HG03442 (cell line): ENCODE measurements around the gene ABHD17A.

ENCODE experiments used
- ATAC-seq: cut with Tn5 transposase; IDR thresholded peaks from one replicate; pipeline ENCODE4 v1.9.1; 2021; ENCODE audit warnings: mild to moderate bottlenecking, moderate library complexity; ENCODE audit not compliant: unreplicated experiment

Gene ABHD17A

DNA sequence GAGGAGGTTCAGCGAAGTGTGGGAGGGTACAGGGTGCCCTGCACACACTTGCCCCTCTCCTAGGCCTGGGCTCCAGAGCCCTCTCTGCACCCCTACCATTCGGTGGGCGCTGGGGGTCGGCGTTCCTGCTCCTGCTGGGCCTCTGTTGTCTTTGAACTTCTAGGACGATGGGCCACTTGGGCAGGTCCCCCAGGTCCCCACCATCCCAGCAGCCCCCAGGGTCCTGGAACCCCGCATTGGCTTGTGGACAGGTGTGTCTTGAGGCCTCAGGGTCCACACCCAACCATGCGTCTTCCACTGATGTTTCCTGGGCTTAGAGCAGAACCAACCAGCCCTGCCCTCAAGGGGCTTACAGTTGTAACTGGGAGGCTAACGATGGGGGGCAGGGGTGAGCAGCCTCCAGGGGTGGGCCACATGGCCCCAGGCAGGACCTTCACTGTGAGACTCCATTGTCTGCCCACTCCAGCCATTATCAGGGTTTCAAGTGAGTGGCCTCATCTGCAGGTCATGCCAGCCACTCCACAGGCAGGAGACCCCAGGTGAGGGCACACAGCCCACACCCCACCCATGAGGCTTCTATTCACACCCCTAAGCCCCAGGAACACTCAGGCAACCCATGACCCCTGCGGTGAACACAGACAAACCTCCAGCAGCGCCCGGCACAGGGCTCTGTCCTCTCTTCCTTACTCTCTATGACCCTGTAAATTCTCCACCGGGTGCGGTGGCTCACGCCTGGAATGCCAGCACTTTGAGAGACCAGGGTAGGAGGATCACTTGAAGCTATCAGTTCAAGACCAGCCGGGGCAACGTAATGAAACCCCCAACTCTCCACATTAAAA, 19.9 kb downstream of the ABHD17A start:
- ATAC-seq = no peak

DNA sequence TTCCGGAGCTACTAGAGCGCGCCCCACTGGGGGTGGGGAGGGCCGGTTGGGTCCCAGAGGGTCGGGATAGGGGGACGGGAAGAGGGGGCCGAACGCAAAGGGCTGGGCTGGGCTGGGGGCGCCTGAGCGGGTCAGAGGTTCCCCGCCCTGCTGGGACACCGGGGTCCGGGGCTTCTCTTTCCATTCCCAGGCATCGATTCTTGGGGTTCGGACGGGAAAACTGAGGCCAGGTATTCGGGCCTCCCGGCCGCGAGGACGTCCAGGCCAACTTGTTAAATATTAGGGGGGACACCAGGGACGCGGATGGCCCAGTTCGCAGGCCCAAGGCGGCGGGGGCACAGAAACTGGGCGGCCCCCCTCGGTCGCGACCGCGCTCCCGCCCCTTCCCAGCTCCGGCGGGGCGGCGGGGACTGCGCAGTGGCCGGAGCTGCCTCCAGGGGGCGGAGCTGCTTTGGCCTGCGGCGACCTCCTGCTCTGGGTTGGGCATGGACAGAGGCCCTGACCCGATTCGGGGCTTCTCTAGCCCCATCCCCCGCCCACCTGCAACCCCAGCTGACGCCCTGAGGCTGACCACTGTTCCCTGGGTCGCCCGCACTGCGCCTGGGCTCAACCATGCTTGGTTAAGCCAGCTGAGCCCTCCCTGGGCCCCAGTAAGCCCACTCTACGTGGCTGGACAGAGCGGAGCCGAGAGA, 20.7 kb downstream of the ABHD17A start:
- peak; percentile 28 for ATAC-seq

DNA sequence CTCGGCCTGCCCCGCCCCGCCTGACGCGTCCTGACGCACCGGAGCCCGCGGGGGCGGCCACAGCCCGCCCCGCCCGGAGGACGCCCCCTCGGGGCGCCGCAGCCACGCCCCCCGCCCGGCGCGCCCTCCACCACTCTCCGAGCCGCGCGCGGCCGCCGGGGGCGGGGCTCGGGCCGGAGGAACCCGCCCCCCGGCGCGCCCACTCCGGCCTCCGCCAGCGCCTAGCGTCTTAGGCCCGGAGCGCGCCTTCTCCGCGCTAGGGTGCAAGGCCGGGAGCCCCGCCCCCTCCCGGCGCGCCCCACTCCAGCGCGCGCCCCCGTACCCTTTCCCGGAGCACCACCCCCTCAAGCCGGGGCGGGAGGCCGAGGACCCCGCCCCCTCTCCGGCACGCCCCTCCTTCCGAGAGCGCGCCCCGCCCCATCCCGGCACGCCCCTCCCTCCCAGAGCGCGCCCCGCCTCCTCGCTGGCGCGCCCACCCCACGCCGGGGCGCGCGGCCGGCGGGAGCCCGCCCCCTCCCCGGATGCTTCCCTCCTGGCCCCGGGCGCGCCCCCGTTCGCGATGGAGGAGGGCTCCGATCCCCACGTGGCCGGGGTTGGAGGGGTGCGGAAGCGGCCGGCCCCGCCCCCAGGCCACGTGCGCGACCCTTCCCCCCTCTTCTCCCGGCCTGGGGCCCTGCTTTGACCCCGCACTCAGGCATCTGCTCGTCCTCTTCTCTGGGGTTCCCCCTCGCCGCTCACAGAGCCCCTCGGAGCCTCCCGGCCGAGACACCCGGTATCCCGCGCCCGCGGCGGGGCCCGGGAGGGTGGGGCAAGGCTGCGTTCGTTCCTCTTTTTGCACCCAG, 21.4 kb downstream of the ABHD17A start:
- ATAC-seq = peak; percentile 52

GRCh38 chr19:1863328-1863637, 22.0 kb downstream of the ABHD17A start, which contains the start of gene KLF16:
KLF16 (minus strand) TSS chr19:1863579; CDS start chr19:1863497, 82 bp downstream.
- peak; percentile 0 for ATAC-seq

DNA sequence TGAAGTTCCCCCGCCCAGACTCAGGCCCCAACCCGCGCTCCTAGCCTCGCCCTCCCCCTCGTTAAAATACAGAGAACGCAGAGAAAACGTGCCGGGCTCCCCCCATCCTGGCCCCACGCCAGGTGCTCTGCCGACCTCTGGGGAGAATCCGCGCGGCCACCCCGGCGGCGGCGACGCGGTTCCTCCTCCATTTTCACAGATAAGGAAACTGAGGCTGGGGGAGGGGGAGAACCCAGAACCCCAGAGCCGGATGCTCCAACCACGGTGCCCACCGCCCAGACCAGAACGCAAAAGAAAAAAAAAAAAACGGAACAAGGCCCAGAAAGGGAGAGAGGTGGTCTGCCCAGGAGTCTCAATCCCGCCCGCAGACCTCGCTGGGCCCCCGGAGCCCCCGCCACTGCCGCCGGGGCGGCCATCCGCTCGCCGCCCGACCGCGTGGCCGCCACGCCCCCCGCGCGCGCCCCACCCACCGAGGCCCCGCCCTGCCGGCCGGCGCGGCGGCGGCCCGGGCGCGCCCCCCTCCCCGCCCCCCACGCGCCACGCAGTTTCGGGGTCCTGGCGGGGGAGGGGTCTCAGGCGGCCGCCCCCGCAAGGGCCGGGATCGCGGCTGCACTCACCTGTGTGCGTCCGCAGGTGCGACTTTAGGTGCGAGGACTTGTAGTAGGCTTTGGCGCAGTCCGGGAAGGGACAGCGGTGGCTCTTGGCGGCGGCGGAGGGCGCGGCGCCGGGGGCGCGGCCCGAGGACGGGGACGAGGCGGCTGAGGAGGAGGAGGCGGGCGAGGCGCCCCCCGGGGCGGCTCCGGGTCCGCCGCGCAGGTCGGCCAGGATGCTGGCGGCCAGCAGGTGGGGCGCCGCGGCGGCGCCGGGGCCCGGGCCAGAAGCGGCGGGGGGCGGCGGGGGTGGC, 22.6 kb downstream of the ABHD17A start:
- peak; percentile 0 for ATAC-seq

GRCh38 chr19:1862068-1862423, 23.2 kb downstream of the ABHD17A start:
- no peak for ATAC-seq

DNA sequence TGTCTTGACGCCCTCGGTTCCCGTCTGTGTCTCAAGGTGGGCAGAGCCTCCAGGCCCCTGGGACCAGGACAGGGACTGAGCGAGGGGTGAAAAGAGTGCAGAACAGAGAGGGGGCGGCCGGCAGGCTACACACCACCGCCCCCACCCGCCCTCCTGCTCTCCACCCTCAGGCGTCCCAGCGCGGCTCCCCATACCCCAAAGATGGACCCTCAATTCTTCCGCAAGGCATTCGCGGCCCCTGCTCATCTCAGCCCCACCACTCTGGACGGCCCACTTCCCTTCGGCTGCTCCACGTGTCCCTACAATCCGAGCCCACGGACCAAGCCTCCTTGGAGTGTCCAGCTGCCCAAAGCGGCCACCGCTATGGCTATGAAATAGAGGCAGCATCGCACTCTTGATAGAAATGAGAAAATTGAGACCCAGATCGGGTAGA, 23.7 kb downstream of the ABHD17A start:
- no peak for ATAC-seq

GRCh38 chr19:1860821-1861598, 24.3 kb downstream of the ABHD17A start:
- no peak for ATAC-seq

- no peak for ATAC-seq
These were observed 25.1 kb downstream of the ABHD17A start for GRCh38 chr19:1860042-1860775.

DNA sequence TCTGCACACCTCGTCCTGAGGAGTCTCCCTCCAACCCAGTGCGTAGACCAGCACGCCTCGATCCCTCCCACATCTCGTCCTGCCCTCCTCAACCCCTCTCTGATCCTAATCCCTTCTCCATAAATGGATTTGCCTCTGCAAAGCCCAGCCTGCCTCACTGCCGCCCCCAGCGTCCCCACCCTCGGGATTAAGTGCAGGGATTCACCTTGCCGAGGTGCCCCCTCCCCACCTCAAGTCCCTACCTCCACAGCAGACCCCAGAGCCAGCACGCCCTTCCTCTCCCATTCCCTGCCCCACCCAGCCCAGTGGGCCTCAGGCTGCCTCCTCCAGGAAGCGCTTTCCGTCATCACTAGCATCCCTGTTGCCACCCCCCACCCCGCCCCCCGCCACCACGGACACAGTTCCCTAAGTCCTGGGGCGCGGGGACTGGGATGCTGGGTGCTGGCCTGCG, 25.9 kb downstream of the ABHD17A start:
- no peak for ATAC-seq

- no peak for ATAC-seq
These were observed 26.7 kb downstream of the ABHD17A start for GRCh38 chr19:1858412-1859081.

DNA sequence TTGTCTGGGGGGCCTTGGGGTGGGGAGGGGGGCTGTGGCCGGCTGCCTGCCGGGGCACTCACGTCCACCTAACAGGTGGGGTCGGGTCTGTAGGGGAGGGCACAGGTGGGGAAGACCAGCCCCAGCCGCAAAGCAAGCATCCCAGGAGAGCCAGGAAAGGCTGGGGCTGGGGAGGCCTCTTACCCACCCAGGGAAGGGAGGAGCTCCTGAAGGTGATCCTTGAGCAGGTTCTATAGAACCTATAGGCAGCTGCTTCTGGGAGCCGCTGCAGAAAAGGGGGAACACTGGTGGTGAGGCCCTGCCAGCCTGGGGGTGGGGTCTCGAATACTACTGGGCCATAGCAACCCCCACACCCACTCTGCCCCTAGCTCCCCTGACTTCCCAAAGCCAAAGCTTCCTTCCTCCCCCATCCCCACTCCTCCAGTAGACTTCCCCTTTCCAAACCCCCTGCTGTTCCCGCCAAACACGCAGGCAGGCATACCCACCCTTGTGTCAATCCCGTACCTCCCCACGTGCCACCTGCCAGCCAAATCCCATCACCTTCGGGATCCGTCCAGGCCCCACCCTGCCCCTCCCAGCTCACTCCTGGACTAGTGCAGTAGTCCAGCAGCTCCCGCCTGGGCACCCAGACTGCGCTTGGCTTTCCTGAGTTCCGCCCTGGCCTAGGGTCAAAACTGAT, 27.5 kb downstream of the ABHD17A start:
- no peak for ATAC-seq

GRCh38 chr19:1856698-1857603, 28.3 kb downstream of the ABHD17A start:
- ATAC-seq = no peak

- no peak for ATAC-seq
These were observed 29.0 kb downstream of the ABHD17A start for GRCh38 chr19:1856345-1856697.

DNA sequence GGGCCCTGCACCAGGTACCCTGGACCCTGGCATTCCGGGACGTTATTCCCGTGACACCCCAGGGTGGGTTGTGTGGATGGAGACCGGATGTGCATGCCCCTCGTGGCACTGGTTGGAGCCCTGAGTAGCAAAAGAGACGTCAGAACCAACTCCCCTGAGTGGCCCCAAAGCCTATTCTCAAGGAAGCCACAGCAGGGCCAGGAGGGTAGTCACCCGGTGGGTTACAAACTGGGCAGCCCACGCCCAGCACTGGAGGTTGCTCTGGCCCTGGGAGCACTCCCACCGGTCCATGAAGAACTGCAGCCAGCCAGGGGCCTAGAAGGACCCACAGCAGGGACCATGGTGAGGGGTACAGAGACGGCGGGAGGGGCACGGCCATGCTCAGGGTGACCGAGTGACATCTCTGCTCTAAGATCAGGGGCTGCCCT, 29.5 kb downstream of the ABHD17A start:
- ATAC-seq = no peak

- ATAC-seq = peak; percentile 49
These were observed 30.1 kb downstream of the ABHD17A start for GRCh38 chr19:1855040-1855827.
